ENCODE data around the gene SIGLEC7.
"Not testable (repeated sequence)": the region's sequence is repeated elsewhere in the genome, so short reads cannot be mapped to it uniquely, and the experiment has no call there.

SIGLEC7 gene

DNA sequence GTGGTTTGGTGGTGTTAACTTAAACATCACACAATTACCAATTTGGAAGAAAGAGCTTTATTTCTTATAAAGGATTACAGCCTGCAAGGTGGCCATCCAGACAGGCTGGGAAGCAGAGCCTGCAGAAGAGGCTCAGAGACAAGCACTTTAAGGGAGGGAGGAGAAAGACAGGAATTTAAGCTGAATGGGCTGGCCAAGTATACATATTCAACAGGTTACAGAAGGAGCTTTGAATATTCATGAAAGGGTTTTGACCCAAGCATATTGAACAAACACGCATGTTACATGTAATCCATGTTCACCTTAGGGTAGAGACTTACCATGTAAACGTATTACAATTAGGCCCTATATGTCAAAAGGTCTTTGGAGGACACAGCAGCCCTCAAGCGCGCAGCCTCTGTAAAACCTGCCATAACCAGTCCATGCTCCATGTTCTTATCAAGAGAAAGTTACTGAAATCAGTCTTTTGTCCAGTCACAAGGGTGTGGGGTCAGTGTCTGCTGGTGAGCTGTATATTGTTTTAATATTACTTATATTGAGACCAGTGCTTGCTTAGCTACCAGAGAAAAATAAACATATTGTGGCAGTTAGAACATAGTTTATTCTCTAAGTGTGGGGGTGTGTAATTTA is 19.9 kb downstream of the SIGLEC7 start:
- Histone ChIP-seq H3K9ac (ENCODE audit: low read depth in 1 of 2, low read length in 2 of 2) (no peak overlapping the region), H3K36me3 (ENCODE audit: control insufficient read depth in 2 of 2, insufficient read depth in 2 of 2, low read length in 2 of 2) (no peaks in the 10 kb centered on the region), H3K27ac (ENCODE audit: low read depth in 2 of 2, low read length in 2 of 2) (no peak overlapping the region), H3K4me1 (ENCODE audit: control insufficient read depth in 2 of 2, insufficient read depth in 2 of 2, low read length in 2 of 2) (no peaks in the 10 kb centered on the region), H3K9me3 (ENCODE audit: control insufficient read depth in 2 of 2, low read length in 2 of 2) (no peaks in the 10 kb centered on the region), H3K27me3 (ENCODE audit: control insufficient read depth in 2 of 2, insufficient read depth in 2 of 2, low read length in 2 of 2) (no peaks in the 10 kb centered on the region), H3K4me3 (ENCODE audit: low read length in 2 of 2) (no peak overlapping the region)

DNA sequence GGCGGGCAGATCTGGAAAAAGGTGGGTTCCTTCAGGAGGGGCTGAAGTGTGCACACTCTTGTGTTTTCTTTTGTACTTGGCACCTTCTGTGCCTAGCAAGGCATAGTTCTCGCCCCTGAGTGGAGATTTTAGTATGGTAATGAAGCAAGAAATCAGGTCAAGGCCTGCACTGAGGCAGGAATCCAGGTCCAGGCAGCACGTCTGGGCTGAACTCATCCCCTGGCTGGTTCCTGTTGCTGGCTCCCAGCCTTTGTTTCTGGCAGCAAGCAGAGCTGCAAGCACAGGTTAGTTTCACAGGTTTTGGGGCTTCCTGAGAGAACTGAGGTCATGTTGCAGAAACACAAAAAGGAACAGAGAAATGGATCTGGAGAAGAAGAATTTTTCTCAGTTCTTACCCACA is 21.2 kb downstream of the SIGLEC7 start:
- Histone ChIP-seq H3K36me3 (ENCODE audit: control insufficient read depth in 2 of 2, insufficient read depth in 2 of 2, low read length in 2 of 2) (no peaks in the 10 kb centered on the region), H3K4me1 (ENCODE audit: control insufficient read depth in 2 of 2, insufficient read depth in 2 of 2, low read length in 2 of 2) (no peaks in the 10 kb centered on the region)

DNA sequence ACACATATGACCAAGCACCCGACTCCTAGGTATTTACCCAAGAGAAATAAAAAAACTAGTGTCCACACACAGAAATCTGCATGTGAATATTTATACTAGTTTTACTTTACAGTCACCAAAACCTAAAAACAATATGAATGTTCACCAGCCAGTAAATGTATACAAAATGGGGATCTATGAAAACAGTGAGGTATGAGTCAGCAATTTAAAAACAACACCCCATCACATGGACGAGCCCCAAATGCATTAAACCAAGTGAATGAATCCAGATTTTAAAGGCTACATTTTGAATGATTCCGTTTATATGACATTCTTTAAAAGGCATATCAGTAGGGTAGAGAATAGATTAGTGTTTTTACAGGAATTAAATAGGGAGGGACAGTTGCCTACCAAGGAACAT is 22.1 kb downstream of the SIGLEC7 start:
- no peak overlapping the region for H3K27ac ChIP-seq (ENCODE audit: low read depth in 2 of 2, low read length in 2 of 2)
- no peaks in the 10 kb centered on the region for H3K36me3 ChIP-seq (ENCODE audit: control insufficient read depth in 2 of 2, insufficient read depth in 2 of 2, low read length in 2 of 2)
- H3K9ac ChIP-seq (ENCODE audit: low read depth in 1 of 2, low read length in 2 of 2): no peak overlapping the region
- H3K27me3 ChIP-seq (ENCODE audit: control insufficient read depth in 2 of 2, insufficient read depth in 2 of 2, low read length in 2 of 2): no peaks in the 10 kb centered on the region
- no peaks in the 10 kb centered on the region for H3K9me3 ChIP-seq (ENCODE audit: control insufficient read depth in 2 of 2, low read length in 2 of 2)
- H3K4me1 ChIP-seq (ENCODE audit: control insufficient read depth in 2 of 2, insufficient read depth in 2 of 2, low read length in 2 of 2): no peaks in the 10 kb centered on the region
- H3K4me3 ChIP-seq (ENCODE audit: low read length in 2 of 2): no peak overlapping the region

More for the DNA sequence above, 21.2 kb downstream of the SIGLEC7 start:
- H3K4me3 ChIP-seq (ENCODE audit: low read length in 2 of 2): no peak overlapping the region
- H3K27ac ChIP-seq (ENCODE audit: low read depth in 2 of 2, low read length in 2 of 2): no peak overlapping the region
- no peaks in the 10 kb centered on the region for H3K9me3 ChIP-seq (ENCODE audit: control insufficient read depth in 2 of 2, low read length in 2 of 2)
- no peak overlapping the region for H3K9ac ChIP-seq (ENCODE audit: low read depth in 1 of 2, low read length in 2 of 2)
- no peaks in the 10 kb centered on the region for H3K27me3 ChIP-seq (ENCODE audit: control insufficient read depth in 2 of 2, insufficient read depth in 2 of 2, low read length in 2 of 2)

DNA sequence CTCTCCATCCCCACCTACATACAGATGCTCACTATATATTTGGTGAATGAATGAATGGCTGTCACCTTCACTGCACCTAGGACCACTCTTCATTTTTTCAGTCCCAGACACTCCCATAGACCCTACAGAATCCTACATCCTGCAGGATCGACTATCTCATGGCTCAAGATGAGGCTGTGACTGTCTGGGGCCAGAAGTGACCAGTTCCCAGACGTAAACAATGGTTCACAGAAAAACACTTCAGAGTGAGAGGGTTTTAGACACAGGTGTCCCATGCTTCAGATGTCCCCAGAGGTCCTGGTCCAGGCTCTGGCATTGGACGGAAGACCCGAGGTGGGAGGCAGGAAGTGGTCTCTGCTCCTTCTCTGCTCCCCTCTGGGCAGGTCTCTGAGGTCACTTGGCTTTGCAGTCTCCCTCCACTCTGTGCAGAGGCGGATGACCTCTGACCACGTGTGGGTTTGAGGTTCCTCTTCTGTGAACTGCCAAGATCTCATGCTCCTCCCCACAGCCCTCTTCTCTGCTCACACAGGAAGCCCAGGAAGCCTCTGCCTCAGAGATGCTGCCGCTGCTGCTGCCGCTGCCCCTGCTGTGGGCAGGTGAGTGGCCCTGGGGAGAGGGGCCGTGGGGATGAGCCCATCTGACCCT is 24.9 kb downstream of the SIGLEC7 start:
- H3K27me3 ChIP-seq (ENCODE audit: control insufficient read depth in 2 of 2, insufficient read depth in 2 of 2, low read length in 2 of 2): peaks cover 0 to 2% of the 10 kb centered on the region in 2 donors
- no peaks in the 10 kb centered on the region for H3K9me3 ChIP-seq (ENCODE audit: control insufficient read depth in 2 of 2, low read length in 2 of 2)
- H3K9ac ChIP-seq (ENCODE audit: low read depth in 1 of 2, low read length in 2 of 2): no peak overlapping the region
- H3K4me3 ChIP-seq (ENCODE audit: low read length in 2 of 2): no peak overlapping the region
- H3K36me3 ChIP-seq (ENCODE audit: control insufficient read depth in 2 of 2, insufficient read depth in 2 of 2, low read length in 2 of 2): no peaks in the 10 kb centered on the region
- no peak overlapping the region for H3K27ac ChIP-seq (ENCODE audit: low read depth in 2 of 2, low read length in 2 of 2)
- no peaks in the 10 kb centered on the region for H3K4me1 ChIP-seq (ENCODE audit: control insufficient read depth in 2 of 2, insufficient read depth in 2 of 2, low read length in 2 of 2)

DNA sequence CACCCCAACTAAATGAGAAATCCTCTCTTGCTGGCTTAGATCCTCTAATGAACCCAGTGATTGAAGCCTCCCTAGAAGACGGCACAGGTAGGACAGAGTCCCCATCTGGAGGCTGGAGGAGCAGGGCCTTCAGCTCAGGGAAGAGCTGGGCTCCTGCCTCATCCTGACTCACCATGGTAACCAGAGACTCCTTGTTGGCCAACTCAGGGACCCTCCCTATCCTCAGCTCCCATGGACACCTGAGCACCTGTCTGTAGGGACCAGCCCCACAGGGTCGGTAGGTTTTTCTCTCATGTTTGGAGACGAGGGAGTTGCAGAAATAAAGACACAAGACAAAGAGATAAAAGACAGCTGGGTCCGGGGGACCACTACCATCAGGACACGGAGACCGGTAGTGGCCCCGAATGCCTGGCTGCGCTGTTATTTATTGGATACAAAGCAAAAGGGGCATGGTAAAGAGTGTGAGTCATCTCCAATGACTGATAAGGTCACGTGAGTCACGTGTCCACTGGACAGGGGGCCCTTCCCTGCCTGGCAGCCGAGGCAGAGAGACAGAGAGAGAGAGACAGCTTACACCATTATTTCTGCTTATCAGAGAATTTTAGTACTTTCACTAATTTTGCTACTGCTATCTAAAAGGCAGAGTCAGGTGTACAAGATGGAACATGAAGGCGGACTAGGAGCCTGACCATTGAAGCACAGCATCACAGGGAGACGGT is 26.6 kb downstream of the SIGLEC7 start:
- Histone ChIP-seq H3K27ac (ENCODE audit: low read depth in 2 of 2, low read length in 2 of 2) (no peak overlapping the region), H3K36me3 (ENCODE audit: control insufficient read depth in 2 of 2, insufficient read depth in 2 of 2, low read length in 2 of 2) (no peaks in the 10 kb centered on the region), H3K9me3 (ENCODE audit: control insufficient read depth in 2 of 2, low read length in 2 of 2) (no peaks in the 10 kb centered on the region), H3K9ac (ENCODE audit: low read depth in 1 of 2, low read length in 2 of 2) (no peak overlapping the region), H3K4me3 (ENCODE audit: low read length in 2 of 2) (no peak overlapping the region), H3K27me3 (ENCODE audit: control insufficient read depth in 2 of 2, insufficient read depth in 2 of 2, low read length in 2 of 2) (peaks cover 0 to 2% of the 10 kb centered on the region in 2 donors), H3K4me1 (ENCODE audit: control insufficient read depth in 2 of 2, insufficient read depth in 2 of 2, low read length in 2 of 2) (no peaks in the 10 kb centered on the region)

DNA sequence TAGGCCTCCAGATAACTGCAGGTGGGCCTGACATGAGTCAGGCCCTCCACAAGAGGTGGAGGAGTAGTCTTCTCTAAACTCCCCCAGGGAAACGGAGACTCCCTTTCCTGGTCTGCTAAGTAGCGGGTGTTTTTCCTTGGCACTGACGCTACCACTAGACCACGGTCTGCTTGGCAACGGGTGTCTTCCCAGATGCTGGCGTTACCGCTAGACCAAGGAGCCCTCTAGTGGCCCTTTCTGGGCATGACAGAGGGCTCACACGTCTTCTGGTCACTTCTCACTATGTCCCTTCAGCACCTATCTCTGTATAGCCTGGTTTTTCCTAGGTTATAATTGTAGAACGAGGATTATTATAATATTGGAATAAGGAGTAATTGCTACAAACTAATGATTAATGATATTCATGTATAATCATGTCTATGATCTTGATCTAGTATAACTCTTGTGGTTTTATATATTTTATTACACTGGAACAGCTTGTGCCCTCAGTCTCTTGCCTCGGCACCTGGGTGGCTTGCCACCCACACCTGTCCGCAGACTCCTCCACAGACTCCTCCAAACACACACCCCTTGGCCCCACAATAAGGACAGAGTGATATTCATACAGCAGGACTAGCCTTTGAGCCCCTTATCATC is 27.3 kb downstream of the SIGLEC7 start:
- not testable (repeated sequence) for H3K4me1 ChIP-seq (ENCODE audit: control insufficient read depth in 2 of 2, insufficient read depth in 2 of 2, low read length in 2 of 2); H3K9ac ChIP-seq (ENCODE audit: low read depth in 1 of 2, low read length in 2 of 2); H3K9me3 ChIP-seq (ENCODE audit: control insufficient read depth in 2 of 2, low read length in 2 of 2); H3K27ac ChIP-seq (ENCODE audit: low read depth in 2 of 2, low read length in 2 of 2); H3K27me3 ChIP-seq (ENCODE audit: control insufficient read depth in 2 of 2, insufficient read depth in 2 of 2, low read length in 2 of 2); H3K4me3 ChIP-seq (ENCODE audit: low read length in 2 of 2); H3K36me3 ChIP-seq (ENCODE audit: control insufficient read depth in 2 of 2, insufficient read depth in 2 of 2, low read length in 2 of 2)

DNA sequence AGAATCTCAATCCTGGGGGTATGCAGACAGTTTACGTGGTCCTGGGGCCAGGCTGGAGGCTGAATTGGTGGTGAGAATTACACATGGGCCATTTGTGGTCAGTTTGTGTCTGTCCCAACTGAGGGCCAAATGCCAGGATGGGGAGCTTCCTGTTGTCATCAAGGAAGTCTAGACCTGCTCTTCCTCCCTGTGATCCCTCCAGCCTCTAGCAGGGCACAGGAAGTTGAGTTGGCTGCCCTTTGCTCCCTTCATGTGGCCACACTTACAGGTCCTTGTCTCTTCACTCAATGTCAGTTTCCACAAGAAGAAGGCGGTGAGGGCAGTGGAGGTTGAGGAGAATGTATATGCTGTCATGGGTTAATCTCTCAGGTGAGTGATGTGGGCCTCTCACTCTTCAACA is 30.1 kb downstream of the SIGLEC7 start:
- H3K36me3 ChIP-seq (ENCODE audit: control insufficient read depth in 2 of 2, insufficient read depth in 2 of 2, low read length in 2 of 2): no peaks in the 10 kb centered on the region
- no peak overlapping the region for H3K4me3 ChIP-seq (ENCODE audit: low read length in 2 of 2)
- no peak overlapping the region for H3K27ac ChIP-seq (ENCODE audit: low read depth in 2 of 2, low read length in 2 of 2)
- H3K9me3 ChIP-seq (ENCODE audit: control insufficient read depth in 2 of 2, low read length in 2 of 2): no peaks in the 10 kb centered on the region
- peaks cover 0 to 2% of the 10 kb centered on the region in 2 donors for H3K27me3 ChIP-seq (ENCODE audit: control insufficient read depth in 2 of 2, insufficient read depth in 2 of 2, low read length in 2 of 2)
- H3K9ac ChIP-seq (ENCODE audit: low read depth in 1 of 2, low read length in 2 of 2): no peak overlapping the region
- no peaks in the 10 kb centered on the region for H3K4me1 ChIP-seq (ENCODE audit: control insufficient read depth in 2 of 2, insufficient read depth in 2 of 2, low read length in 2 of 2)

DNA sequence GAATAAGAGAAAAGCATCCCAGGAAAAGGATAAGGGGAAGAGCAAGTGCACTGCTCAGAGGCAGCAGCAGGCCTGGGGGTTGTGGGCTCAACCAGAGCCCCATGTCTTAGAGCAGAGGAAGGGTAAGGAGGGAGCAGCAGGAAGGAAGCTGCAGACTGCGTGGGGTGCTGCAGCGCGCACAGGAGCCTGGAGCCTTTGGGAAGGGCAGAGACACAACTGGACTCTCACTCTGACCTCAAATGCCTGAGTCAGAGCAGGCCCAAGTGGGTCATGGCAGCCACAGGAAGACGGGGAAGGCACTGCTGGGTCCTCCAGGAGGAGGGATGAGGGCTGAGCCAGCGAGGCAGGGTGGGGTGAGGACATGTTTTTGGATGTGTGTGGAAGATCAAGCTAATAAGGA is 31.6 kb downstream of the SIGLEC7 start:
- Histone ChIP-seq H3K27ac (ENCODE audit: low read depth in 2 of 2, low read length in 2 of 2) (no peak overlapping the region), H3K9me3 (ENCODE audit: control insufficient read depth in 2 of 2, low read length in 2 of 2) (no peaks in the 10 kb centered on the region), H3K4me3 (ENCODE audit: low read length in 2 of 2) (no peak overlapping the region), H3K4me1 (ENCODE audit: control insufficient read depth in 2 of 2, insufficient read depth in 2 of 2, low read length in 2 of 2) (no peaks in the 10 kb centered on the region), H3K9ac (ENCODE audit: low read depth in 1 of 2, low read length in 2 of 2) (no peak overlapping the region), H3K36me3 (ENCODE audit: control insufficient read depth in 2 of 2, insufficient read depth in 2 of 2, low read length in 2 of 2) (no peaks in the 10 kb centered on the region), H3K27me3 (ENCODE audit: control insufficient read depth in 2 of 2, insufficient read depth in 2 of 2, low read length in 2 of 2) (peaks cover 0 to 2% of the 10 kb centered on the region in 2 donors)

DNA sequence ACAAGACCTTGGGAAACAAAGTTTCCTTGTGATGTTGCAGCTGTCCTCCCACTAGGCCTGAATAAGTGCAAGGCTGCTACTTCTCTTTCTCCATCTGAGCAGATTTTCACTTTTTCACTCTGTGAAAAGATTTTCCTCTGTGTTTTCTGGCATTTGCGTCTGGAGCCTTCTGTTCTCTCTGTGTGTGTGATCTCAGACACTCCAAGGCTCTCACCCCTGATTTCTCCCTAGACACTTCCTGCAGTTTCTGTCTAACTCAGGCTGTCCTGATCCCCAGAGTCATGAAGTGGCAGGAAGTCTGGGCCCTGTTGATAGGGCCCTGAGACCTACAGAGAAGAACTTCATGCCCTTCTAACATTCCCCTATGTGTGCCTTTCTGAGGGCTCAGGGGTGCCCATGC is 37.2 kb downstream of the SIGLEC7 start:
- no peak overlapping the region for H3K9ac ChIP-seq (ENCODE audit: low read depth in 1 of 2, low read length in 2 of 2)
- no peaks in the 10 kb centered on the region for H3K36me3 ChIP-seq (ENCODE audit: control insufficient read depth in 2 of 2, insufficient read depth in 2 of 2, low read length in 2 of 2)
- no peaks in the 10 kb centered on the region for H3K9me3 ChIP-seq (ENCODE audit: control insufficient read depth in 2 of 2, low read length in 2 of 2)
- no peak overlapping the region for H3K4me3 ChIP-seq (ENCODE audit: low read length in 2 of 2)
- H3K27me3 ChIP-seq (ENCODE audit: control insufficient read depth in 2 of 2, insufficient read depth in 2 of 2, low read length in 2 of 2): no peaks in the 10 kb centered on the region
- no peaks in the 10 kb centered on the region for H3K4me1 ChIP-seq (ENCODE audit: control insufficient read depth in 2 of 2, insufficient read depth in 2 of 2, low read length in 2 of 2)
- no peak overlapping the region for H3K27ac ChIP-seq (ENCODE audit: low read depth in 2 of 2, low read length in 2 of 2)

DNA sequence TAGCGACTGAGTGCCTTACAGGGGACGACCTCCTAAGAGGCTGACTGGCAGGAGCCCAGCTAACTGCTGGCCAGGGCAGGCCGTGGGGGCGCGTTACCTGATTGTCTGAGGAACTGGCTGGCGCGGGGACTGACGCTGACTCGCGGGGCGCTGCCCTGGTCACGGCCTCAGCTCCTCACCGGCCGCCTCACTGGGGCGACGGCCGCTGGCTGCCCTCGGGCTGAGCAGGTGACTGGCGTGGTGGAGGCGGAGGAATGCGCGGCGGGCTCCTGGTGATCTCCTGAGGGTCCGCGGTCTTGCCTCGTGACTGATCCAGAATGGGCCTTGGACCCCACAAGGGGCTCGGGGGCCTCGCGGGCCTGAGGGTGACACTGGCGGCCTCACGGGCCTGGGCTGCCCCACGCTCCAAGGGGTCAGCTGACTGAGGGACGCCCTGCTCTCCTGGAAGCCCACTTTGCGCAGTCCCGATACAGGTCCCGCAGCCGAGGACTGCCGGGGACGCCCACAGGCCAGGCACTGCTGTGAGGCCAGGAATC is 39.3 kb downstream of the SIGLEC7 start:
- Histone ChIP-seq H3K27ac (ENCODE audit: low read depth in 2 of 2, low read length in 2 of 2) (no peak overlapping the region), H3K4me1 (ENCODE audit: control insufficient read depth in 2 of 2, insufficient read depth in 2 of 2, low read length in 2 of 2) (no peaks in the 10 kb centered on the region), H3K9ac (ENCODE audit: low read depth in 1 of 2, low read length in 2 of 2) (no peak overlapping the region), H3K4me3 (ENCODE audit: low read length in 2 of 2) (no peak overlapping the region), H3K27me3 (ENCODE audit: control insufficient read depth in 2 of 2, insufficient read depth in 2 of 2, low read length in 2 of 2) (no peaks in the 10 kb centered on the region), H3K9me3 (ENCODE audit: control insufficient read depth in 2 of 2, low read length in 2 of 2) (no peaks in the 10 kb centered on the region), H3K36me3 (ENCODE audit: control insufficient read depth in 2 of 2, insufficient read depth in 2 of 2, low read length in 2 of 2) (no peaks in the 10 kb centered on the region)

Data from mucosa of rectum (tissue), 2 donors.